HS-5 (cell line): ENCODE data around the gene MGAT5B.
"Not testable (repeated sequence)": the region's sequence is repeated elsewhere in the genome, so short reads cannot be mapped to it uniquely, and the experiment has no call there.

Experiments used
- DNase-seq: peaks from one replicate; pipeline ENCODE4 v3.0.0-alpha.2; 2012; ENCODE audit warnings: low read depth

The MGAT5B gene

DNA sequence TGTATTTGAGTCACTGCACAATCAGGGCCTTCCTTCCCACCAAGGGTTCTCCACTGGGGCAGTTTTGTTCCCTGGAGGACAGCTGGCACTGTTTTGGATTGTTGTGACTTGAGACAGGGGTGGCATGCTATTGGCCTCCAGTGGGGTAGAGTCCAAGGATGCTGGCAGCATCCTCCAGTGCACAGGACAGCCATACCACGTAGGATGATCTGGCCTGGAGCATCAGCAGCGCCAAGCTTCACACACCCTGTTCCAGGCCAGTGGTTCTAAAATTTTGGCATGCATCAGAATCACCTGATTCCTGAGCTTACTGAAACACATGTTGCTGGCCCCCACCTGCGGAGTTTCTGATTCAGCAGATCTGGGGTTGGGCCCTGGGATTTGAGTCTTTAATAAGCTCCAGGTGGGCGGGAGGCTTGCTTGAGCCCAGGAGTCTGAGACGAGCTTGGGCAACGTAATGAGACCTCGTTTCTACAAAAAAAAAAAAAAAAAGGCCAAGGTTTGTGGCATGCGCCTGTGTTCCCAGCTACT is 83.2 kb downstream of the MGAT5B start:
- no peak for DNase-seq

GRCh38 chr17:76952402-76952801 is 84.2 kb downstream of the MGAT5B start:
- DNase-seq = no peak

DNA sequence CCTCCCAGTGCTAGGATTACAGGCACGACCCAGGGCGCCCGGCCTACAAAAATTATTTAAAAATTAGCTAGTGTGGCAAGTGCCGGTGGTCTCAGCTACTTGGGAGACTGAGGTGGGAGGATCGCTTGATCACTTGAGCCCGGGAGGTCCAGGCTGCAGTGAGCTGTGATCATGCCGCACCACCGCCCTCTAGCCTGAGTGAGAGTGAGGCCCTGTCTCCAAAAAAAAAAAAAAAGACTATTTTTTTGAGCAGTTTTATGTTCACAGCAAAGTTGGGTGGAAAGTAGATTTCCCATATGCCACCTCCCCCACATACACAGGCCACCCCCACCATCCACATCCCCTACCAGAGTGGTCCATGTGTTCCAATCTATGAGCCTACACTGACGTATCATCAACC is 84.9 kb downstream of the MGAT5B start:
- no peak for DNase-seq

GRCh38 chr17:76953946-76954345 is 85.7 kb downstream of the MGAT5B start:
- DNase-seq = no peak

DNA sequence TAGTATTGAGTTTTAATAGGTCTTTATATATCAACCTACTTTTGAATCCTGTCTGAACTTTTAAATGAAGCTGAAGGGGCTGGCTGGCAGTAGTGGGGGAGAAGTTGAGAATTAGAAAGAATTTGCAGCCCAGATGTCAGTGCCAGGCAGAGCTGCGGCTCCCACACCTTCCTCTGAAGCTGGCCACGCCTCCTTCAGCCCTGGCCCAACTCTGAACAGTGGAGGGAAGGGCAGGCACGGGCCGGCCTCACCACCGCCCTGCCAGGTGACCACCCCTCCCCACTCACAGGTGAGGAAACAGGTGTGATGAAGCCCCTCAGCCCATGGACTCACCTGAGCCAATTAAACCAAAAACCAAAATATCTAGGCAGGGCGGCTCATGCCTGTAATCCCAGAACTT is 87.0 kb downstream of the MGAT5B start:
- DNase-seq = no peak

- no peak for DNase-seq
Measured at GRCh38 chr17:76956846-76957540, 88.8 kb downstream of the MGAT5B start.

DNA sequence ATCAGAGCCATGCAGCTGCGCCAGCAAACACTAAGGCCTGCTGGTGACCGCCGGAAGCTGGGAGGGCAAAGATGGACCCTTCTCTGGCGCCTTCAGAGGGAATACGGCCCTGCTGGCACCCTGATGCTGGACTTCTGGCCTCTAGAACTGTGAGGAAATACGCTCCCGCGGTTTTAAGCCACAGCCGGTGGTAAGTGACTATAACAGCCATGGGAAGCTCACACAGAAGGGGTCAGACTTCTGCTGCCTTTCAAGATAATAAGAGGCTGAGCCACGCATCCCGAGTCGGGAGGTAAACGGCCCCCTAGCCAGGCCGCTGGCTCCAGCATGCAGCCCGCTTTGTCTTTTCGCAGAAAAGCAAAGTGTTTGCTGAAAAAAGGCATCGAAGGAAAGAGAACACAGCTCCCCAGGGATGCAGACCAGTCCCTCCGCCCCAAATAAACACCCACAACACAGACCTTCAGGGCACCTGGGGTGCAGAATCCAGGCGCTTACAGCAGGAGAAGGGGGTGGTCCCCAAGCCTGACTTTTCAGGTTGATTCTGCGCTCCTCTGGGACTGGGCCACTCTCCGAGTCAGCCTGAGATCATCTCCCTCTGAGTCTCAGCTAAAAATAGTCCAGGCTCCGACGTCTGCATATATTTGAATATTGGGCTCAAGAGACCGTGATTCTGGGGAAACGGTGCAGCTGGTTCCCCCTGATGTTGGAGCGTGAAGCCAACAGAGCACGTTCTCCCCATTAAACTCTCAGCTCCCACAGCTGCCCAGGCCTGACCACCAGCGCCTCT is 89.7 kb downstream of the MGAT5B start:
- DNase-seq = no peak

GRCh38 chr17:76958974-76959373 is 90.8 kb downstream of the MGAT5B start:
- DNase-seq = no peak

GRCh38 chr17:76961869-76962268 is 93.7 kb downstream of the MGAT5B start:
- no peak for DNase-seq

- DNase-seq = no peak
Measured at GRCh38 chr17:76962858-76963257, 94.7 kb downstream of the MGAT5B start.

DNA sequence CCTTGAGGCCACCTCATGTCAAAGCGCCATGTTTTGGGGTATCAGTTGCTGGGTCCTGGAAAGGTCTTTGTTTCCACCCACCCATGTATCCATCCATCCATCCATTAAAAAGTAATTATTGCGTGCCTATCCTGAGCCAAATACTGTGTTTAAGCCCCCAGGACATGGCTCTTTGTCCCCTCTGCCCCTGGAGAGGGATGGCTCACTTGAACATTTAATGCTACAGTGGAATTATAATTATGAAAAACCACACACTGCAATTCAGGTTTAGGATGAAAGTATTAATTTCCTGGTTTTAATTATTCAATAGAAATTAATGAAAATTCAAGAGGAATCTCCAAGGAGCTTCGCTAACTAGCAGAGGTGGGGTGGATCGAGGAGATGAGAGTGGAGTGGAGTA is 97.8 kb downstream of the MGAT5B start:
- no peak for DNase-seq

- DNase-seq = no peak
Measured at GRCh38 chr17:76966486-76967181, 98.4 kb downstream of the MGAT5B start.

DNA sequence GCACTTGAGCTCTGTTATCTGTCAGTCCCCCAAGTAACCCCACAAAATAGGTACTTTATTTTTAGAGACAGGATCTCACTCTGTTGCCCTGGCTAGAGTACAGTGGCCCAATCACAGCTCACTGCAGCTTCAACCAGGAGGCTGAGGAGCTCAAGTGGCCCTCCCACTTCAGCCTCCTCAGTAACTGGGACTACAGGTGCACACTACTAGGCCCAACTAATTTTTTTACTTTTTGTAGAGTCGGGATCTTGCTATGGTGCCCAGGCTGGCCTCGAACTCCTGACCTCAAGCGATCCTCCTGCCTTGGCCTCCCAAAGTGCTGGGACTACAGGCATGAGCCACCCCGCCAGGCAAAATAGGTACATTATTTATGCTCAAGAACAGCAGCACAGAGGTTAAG is 99.6 kb downstream of the MGAT5B start:
- no peak for DNase-seq

GRCh38 chr17:76968707-76969597 is 100.7 kb downstream of the MGAT5B start:
- DNase-seq = no peak

- no peak for DNase-seq
Measured at GRCh38 chr17:76969598-76970172, 101.5 kb downstream of the MGAT5B start.

DNA sequence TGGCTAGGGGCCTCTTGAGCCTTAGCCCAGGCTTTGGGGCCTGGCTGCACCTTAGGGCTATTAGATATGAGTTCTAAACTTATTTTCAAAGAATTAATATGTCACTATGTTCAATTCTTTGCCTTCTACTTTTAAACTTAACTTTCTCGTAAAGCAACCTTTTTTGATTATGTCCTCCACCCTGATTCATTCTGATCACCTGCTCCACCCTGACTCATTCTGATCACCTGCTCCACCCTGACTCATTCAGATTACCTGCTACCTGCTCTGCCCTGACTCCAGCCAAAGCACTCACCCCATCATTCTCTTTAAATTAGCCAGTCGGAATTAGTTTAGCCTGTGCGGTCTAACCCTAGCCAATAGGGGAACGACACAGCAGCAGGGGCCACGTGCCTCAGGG is 102.0 kb downstream of the MGAT5B start:
- DNase-seq = not testable (repeated sequence)

GRCh38 chr17:76972046-76972641 is 103.9 kb downstream of the MGAT5B start:
- no peak for DNase-seq

- no peak for DNase-seq
Measured at GRCh38 chr17:76973040-76973439, 104.8 kb downstream of the MGAT5B start.

GRCh38 chr17:76974721-76975120 is 106.5 kb downstream of the MGAT5B start:
- no peak for DNase-seq

DNA sequence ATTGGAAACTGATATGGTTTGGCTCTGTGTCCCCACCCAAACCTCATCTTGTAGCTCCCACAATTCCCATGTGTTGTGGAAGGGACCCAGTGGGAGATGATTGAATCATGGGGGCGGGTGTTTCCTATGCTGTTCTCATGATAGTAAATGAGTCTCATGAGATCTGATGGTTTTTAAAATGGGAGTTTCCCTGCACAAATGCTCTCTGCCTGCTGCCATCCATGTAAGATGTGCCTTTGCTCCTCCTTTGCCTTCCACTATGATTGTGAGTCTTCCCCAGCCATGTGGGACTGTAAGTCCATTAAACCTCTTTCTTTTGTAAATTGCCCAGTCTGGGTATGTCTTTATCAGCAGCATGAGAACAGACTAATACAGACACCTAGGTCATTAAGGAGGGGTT is 109.8 kb downstream of the MGAT5B start:
- DNase-seq = not testable (repeated sequence)
